ENCODE measurements around the gene MTTP.
A peak's percentile ranks its signal among the peaks of the same experiment; 100 is the strongest.
"Not testable (repeated sequence)": the region's sequence is repeated elsewhere in the genome, so short reads cannot be mapped to it uniquely, and the experiment has no call there.

The MTTP gene

DNA sequence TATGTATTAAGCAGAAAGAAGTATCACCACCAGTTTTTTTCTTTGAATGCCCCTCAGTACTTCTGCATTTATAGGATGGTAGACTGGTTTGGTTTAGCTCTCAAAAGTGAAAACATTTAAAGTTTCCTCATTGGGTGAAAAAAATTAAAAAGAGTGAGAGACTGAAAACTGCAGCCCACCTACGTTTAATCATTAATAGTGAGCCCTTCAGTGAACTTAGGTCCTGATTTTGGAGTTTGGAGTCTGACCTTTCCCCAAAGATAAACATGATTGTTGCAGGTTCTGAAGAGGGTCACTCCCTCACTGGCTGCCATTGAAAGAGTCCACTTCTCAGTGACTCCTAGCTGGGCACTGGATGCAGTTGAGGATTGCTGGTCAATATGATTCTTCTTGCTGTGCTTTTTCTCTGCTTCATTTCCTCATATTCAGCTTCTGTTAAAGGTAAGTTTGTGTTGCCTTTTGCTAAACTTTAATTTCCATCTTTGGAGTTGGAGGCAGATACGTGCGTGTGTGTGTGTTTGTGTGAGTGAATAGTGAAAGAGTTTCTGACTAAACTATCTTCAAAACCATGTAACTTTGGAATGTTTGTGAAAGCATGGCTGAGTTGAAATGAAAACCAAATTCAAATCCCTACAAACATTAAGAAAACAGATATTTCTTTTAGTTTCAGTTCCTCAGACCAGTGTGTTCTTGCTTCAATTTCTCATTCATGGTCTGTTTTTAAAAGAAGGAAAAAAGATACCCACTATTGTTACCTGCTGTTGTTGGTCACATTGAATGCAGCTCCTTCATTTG, at the start of gene MTTP:
TSS of gene MTTP (plus strand) at position 295 of the 795 bp plus-strand sequence. CDS start at position 381, 86 bp downstream.
- no peak for DNase-seq
- in situ Hi-C loops (cut with MboI; ENCODE audit: low pct_unique_long_range_greater_than_20kb, low sequenced_read_pairs), result no loop called here

DNA sequence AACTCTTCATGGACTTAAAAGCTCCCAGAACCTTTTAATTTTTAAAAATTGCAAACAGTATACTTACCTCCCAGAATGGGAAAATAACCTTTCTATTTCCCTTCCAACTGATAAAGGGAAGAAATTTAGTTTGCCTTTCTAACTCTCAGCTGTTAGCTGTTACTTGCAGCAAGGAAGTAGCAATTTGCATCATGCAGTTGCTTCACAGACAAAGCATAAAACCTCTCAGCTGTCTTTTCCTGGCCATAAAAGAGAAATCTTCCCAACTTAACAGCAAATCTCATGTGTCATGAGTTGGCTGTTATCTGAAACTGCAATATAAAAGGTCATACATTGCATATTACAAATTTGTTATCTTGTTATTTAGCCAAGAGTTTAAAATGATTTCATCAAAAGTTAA, 45.4 kb upstream of the MTTP start:
- no peak for DNase-seq
- in situ Hi-C loops (cut with MboI; ENCODE audit: low pct_unique_long_range_greater_than_20kb, low sequenced_read_pairs), result no loop called here

DNA sequence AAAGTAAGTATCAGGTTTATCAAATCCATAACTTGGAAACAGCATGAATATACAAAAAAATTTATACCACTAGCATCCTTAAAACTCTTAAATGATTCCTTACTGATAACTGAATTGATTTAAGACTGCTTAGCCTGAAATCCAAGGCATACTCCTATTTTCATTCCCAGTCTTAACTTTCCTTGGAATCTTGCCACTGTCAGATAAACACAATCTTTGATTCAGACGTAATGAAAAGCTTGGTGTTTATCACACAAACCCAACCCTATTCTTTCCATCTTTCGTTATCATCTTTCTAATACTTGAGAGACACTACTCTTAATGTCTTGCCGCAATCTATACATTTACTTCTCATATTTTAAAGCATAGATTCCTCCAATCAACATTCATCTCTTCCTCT, 44.7 kb upstream of the MTTP start:
- DNase-seq, result no peak
- in situ Hi-C loops (cut with MboI; ENCODE audit: low pct_unique_long_range_greater_than_20kb, low sequenced_read_pairs), result no loop called here

DNA sequence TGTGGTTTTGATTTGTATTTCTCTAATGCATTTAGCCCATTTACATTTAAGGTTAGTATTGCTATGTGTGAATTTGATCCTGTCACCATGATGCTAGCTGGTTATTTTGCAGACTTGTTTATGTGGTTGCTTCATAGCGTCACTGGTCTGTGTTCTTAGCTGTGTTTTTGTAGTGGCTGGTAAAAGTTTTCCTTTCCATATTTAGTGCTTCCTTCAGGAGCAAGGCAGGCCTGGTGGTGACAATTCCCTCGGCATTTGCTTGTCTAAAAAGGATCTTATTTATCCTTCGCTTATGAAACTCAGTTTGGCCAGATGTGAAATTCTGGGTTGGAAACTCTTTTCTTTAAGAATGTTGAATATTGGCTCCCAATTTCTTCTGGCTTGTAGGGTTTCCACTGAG, 39.9 kb upstream of the MTTP start:
- in situ Hi-C loops (cut with MboI; ENCODE audit: low pct_unique_long_range_greater_than_20kb, low sequenced_read_pairs); DNase-seq: not testable (repeated sequence)

DNA sequence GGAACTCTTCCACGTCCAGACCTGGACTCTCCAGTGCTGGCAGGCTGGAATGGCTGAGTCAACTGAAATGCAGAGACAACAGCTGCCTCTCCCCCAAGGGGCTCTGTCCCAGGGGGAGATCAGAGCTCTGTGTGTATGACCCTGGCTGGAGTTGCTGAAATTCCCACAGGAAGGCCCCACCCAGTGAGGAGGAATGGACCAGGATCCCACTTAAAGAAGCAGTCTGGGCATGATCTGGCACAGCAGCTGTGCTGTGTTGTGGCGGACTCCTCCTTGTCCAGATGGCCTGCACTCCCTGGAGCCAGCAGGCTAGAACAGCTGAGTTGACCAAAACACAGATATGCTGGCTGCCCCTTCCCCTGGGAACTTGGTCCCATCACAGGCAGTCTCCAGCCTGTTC, 38.4 kb upstream of the MTTP start:
- in situ Hi-C loops (cut with MboI; ENCODE audit: low pct_unique_long_range_greater_than_20kb, low sequenced_read_pairs), result no loop called here
- no peak for DNase-seq

DNA sequence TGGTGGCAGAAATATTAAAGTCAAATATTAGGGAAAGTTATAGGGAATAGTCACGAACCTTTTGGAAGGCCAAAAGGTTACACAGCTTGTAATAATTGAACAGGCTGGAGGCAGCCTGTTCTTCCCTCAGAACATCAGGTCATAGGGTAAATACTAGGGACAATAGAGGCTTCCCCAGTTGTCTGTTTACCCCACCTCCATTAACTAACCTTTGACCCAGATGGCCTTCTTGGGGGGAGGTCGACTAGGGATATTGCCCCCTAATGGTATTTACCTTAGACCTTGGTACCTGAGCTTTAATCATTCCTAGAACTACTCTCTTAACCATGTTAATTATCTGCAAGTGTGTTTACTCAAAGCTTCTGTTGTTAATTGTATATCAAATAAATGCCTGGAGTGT, 37.8 kb upstream of the MTTP start:
- in situ Hi-C loops (cut with MboI; ENCODE audit: low pct_unique_long_range_greater_than_20kb, low sequenced_read_pairs), result no loop called here
- DNase-seq, result no peak

DNA sequence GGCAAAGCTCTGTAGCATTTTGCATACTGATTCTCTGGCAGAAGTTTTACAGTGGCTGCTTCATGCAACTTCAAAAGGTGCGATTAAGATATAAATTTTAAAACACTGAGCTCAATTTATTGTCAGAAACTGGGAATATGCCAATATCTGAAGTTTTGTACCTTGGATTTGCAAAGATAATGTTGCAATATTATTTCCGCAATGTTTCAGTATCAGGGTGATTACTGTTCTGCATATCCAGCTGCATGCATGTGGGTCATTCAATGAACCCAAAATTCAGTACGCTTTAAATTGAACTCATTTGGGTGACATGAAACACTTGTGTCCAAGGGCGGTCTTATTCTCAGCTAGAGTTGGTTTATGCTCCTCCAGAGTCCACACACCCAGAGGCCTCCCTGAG, 37.0 kb upstream of the MTTP start:
- DNase-seq, result no peak
- in situ Hi-C loops (cut with MboI; ENCODE audit: low pct_unique_long_range_greater_than_20kb, low sequenced_read_pairs), result no loop called here

DNA sequence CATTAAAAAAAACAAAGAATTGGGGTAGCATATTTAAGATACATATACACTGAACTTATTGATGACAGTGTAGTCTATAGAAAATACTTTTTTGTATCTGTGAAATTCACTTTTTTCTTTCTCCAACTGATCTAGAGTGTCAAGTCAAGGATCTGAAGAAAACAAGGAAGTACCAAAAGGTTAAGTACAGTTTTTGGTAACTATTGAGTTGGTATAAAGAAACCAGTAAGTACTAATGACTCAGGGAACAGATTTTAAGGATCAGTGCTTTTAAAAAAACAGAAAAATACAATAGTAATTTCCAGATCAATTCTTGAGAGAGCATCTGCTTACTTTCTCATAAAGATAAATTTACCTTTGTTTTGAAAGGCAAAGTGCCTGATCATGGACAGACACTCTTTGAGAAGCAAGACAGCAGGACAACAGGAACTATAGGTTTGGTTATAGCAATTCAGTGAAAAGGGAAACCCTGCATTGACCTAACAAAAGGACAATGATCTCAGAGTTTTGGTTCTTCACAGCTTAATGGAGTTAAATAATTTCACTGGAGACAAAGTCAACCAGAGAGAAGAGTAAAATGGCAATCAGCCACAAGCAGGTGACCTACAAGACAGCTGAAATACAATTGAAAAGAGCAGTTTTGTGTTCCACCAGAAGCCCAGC, 34.2 kb upstream of the MTTP start:
- in situ Hi-C loops (cut with MboI; ENCODE audit: low pct_unique_long_range_greater_than_20kb, low sequenced_read_pairs), result no loop called here
- no peak for DNase-seq

DNA sequence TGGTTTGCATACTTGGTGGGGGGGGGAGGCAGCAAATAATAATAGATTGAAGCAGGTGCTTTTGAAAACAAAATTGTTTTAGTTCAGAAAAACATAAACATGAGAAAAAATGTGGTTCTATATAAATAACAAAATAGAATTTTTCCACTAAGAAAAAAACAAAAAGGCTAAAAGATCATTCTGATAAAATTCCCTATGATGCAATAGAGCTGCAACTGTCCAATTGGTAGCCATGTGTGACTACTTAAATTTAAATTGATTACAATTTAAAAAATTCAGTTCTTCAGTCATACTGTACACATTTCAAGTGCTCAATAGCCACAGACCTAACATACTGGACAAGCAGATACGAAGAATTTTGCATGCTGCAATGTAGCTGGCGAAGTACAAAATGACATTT, 21.8 kb upstream of the MTTP start:
- in situ Hi-C loops (cut with MboI; ENCODE audit: low pct_unique_long_range_greater_than_20kb, low sequenced_read_pairs), result no loop called here
- DNase-seq, result no peak

DNA sequence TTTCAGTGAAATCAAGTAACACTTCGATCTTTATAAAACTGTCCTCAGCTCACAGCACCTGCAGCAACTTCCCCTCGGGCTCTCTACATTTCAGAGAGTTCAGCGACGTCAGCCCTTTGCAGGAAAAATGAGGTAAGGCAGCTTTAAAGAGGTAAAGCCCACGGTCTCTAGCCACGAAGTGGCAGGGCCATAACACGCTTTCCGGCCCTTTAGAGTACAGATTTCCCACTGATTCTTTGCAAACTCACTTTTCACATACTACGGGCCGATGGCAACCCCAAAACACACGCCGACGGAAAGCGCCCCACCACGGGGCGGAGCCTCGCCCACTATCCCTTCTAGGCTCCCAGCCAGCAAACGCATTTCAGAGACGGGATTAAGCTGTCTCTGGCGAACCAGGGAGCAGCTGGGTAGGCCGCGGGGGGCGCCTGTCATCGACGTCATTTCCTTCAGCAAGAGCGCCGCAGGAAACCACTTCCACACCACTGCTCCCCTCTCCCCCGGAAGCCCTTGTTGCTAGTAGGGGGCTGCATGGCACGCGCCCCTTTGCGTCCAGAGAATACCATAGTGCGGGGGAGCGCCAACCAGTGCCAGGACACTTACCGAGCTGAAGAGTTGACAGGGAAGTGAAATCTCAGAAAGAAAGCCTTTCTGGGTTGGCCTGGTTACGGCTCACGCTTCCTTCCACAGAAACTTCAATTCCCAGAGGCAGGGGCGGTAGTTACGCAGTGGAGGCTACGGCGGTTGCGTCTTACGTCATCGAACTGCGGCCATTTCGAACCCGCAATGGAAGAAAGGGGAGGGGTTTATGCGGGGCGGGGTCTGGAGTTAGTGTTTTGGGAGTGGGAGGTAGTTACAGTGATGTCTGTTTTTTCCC, 11.1 kb upstream of the MTTP start, which contains the start of gene TRMT10A:
TSS of gene TRMT10A (minus strand) at position 730 of the 877 bp plus-strand sequence. CDS start 4,701 bp downstream, outside the sequence.
- peak; percentile 98 for DNase-seq
- in situ Hi-C loops (cut with MboI; ENCODE audit: low pct_unique_long_range_greater_than_20kb, low sequenced_read_pairs), result no loop called here

DNA sequence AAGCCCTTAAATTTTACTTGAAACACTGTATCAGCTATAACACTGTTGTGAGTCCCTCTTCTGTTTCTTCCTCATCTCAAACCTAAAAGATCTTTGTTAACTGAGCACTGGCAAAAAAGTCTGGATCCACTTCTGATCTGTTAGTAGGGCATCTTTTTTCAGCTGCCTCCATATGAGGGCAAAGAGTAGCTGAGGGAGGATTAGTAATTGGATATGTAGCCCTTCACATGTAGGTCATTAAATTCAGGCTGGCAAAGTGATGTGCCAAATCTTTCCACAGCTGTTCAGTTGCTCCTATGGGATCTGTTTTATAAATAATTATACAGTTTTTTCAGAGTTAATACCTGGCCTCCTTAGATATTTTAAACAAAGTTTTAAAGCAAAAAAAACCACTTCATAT, 9.7 kb upstream of the MTTP start:
- no peak for DNase-seq
- in situ Hi-C loops (cut with MboI; ENCODE audit: low pct_unique_long_range_greater_than_20kb, low sequenced_read_pairs), result no loop called here

DNA sequence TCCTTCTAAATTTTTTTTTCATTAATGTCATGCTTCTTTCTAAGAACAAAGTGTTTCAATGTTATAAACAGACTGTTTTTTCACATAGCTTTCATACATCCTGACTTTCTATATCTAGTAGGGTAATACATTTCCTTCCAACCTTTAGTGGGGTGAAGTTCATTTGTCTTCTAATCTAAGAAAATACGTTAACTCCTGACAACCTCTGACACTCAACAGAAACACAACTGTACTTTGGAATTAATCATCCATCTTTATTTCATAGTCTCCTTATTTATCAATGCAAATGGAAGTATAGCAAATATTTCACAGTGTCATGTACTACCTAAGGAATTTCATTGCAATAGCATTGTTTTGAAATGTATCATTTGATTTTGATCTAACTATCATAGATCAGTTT, 2.7 kb upstream of the MTTP start:
- DNase-seq, result no peak
- in situ Hi-C loops (cut with MboI; ENCODE audit: low pct_unique_long_range_greater_than_20kb, low sequenced_read_pairs), result no loop called here

DNA sequence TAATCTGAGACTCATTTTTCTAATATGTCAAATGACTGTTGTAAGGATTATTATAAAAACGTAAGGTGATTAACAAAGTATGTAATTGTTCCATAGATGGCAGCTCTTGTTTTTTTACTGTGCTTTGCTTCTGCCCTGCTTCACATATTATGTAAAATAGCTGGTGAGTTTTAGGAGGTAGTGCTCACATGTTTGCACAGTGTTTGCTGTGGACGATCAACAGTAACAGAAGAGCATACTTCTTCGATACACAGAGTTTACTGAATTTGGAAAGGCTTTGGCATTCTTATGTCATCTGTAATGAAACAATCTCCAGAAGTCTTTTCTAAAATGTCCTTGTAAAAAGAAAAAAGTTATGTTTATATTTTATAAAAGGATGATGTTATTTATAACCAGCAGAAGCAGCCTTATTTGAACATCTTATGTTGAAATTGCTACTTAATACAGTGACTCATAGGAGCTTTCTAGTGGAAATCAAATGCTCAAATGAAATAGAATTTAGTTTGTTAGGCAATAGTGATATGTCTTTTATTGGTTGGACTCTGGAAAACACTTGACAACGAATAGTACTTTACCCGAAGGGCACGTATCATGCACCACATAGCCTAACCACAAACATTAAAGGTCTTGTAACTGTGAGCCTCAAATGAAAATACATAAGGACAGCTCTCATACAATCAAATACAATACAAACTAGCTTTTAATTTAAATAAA, 1.9 kb upstream of the MTTP start:
- in situ Hi-C loops (cut with MboI; ENCODE audit: low pct_unique_long_range_greater_than_20kb, low sequenced_read_pairs), result no loop called here

DNA sequence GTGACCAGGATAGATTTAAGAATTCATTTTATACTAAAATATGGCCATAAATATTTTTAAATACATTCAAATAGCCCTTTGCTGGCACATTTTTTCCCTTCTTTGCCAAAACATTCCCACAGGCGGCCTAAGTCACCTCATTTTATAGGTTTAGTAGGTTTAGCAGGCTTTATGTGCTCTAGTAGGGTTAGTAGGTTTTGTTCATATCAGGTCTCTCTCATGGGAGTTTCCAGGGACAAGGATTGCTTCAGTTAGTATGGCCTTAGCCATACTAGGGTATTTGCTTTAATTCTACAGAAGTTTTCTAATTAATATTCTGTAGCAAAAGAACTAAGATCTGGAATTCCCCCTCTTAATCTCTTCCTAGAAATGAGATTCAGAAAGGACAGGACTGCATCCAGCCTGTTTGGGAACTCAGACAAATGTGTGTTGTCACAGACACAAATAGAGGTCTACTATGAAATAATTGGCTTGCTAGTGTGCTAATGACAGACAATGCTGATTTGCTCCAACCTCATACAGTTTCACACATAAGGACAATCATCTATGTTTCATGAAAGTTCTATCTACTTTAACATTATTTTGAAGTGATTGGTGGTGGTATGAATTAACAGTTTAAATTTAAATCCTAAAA, 772 bp upstream of the MTTP start:
- no peak for DNase-seq
- in situ Hi-C loops (cut with MboI; ENCODE audit: low pct_unique_long_range_greater_than_20kb, low sequenced_read_pairs), result no loop called here

More for the DNA sequence above, 1.9 kb upstream of the MTTP start:
- no peak for DNase-seq

DNA sequence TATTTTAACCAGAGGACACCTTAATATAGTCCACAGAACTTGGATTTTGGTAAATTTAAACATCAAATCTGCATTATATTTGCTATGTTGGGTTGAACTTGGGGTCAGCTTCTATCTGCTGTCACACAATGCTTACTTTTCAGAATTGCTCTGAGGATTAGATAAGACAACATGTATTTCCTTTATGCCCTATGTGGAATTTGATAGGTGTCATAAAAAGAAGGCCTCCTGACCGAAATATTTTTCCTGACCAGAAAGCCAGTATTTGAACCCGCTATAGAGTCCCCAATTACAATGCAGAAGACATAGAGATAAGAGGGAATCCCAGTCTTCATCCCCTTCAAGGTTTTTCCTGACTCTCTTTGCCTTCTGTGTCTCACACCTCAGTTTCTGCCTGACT, 4.1 kb downstream of the MTTP start:
- in situ Hi-C loops (cut with MboI; ENCODE audit: low pct_unique_long_range_greater_than_20kb, low sequenced_read_pairs), result no loop called here
- DNase-seq, result no peak

DNA sequence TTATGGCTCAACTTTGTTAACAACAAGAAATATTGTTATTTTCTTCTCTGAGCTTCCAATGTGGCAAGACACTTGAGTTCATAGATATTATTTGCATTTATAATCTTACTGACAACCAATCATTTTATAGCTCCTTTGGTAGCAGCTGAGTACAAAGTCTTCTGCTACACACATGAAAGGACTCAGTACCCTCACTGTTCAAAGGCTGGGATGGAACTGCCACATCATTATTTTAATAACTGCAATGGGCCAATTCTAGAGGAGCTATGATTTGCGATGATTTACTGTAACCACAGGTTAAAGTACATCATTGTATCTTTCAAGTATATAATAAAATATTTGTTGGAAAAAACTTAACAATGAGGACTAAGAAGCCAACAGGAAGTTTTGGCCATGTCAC, 10.9 kb downstream of the MTTP start:
- in situ Hi-C loops (cut with MboI; ENCODE audit: low pct_unique_long_range_greater_than_20kb, low sequenced_read_pairs), result no loop called here
- DNase-seq, result no peak

DNA sequence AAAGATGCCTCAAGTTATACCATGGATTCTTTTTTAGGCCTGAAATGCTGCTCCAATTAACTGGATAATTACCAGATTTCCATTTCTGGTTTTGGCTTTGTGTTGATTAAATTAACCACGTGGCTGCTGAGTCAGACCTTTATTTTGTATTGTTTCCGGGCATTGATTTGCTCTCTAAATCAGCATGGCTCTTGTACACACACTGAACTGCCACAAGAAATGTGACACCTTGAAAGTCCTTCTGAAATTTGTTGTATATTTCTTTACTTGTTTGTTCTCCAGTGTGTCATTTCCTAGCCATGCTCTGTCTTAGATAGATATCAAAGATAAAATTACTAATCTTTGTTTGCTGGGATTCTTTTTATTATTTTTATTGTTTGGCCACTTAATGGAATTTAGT, 11.7 kb downstream of the MTTP start:
- in situ Hi-C loops (cut with MboI; ENCODE audit: low pct_unique_long_range_greater_than_20kb, low sequenced_read_pairs), result no loop called here
- DNase-seq, result no peak

DNA sequence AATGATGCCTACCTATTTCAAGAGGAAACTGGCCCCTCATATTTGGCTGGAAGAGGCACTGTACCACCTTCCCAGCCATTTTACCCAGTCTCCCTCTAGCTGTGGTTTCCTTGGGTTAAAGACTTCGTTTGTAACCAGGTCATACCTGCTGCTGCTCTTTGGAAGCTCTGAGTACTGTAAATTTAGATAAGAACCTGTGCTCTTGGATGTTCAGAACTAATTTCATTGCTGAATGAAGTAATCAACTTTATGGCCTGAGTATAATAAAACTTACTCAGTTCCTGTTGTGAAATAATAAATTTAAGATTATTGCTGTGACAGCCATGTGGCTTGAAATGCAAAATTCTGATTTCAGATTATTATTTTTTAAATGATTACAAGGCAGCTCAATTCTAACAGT, 12.2 kb downstream of the MTTP start:
- in situ Hi-C loops (cut with MboI; ENCODE audit: low pct_unique_long_range_greater_than_20kb, low sequenced_read_pairs), result no loop called here
- no peak for DNase-seq

DNA sequence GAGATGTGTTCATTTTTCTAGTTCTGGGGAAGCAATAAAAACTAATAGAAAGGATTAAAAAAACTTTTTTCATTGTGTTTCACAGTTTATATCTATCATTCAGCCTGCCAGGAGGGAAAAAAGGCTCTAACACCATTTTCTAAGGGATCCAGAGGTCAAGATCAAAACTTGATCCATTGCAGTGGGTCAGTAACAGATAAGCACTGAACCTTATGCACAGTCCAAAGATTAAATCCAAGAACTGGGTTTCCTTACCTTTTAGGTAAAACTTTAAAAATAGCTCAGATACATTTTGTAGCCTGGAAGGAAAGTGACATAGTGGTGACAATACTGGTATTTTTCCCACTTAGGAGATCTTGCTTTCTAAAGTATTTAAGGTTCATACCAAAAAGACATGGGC, 12.7 kb downstream of the MTTP start:
- DNase-seq, result no peak
- in situ Hi-C loops (cut with MboI; ENCODE audit: low pct_unique_long_range_greater_than_20kb, low sequenced_read_pairs), result no loop called here

Data from KBM-7 (cell line).